Measurements from ENCODE around the gene MLN.

Gene MLN

GRCh38 chr6:33746651-33747100 lies 57.1 kb downstream of the MLN start, which contains the start of gene IP6K3:
Gene IP6K3, minus strand, starts transcription at chr6:33746905. Its CDS starts 11,429 bp downstream, at chr6:33735476.
- H3K36me3 Mint-ChIP-seq: no peaks in the 10 kb centered on the region
- H3K27ac Mint-ChIP-seq: peak within 1 kb of the TSS; percentile 10
- H3K9me3 Mint-ChIP-seq: no peaks in the 10 kb centered on the region
- H3K4me1 Mint-ChIP-seq: peaks cover 3 to 7% of the 10 kb centered on the region in 2 donors
- H3K27me3 Mint-ChIP-seq: peaks cover 26 to 33% of the 10 kb centered on the region in 2 donors
- no peak within 1 kb of the TSS for H3K4me3 Mint-ChIP-seq
- ATAC-seq (replicated peaks) (no peak), DNase-seq (no peak)

GRCh38 chr6:33746036-33746600 lies 57.7 kb downstream of the MLN start:
- ATAC-seq (replicated peaks) (no peak), DNase-seq (no peak)
- Mint-ChIP-seq H3K36me3 (no peaks in the 10 kb centered on the region), H3K4me1 (peaks cover 3 to 7% of the 10 kb centered on the region in 2 donors), H3K4me3 (no peak overlapping the region), H3K27ac (no peak overlapping the region), H3K9me3 (no peaks in the 10 kb centered on the region), H3K27me3 (peaks cover 26 to 33% of the 10 kb centered on the region in 2 donors)

GRCh38 chr6:33745548-33745947 lies 58.3 kb downstream of the MLN start:
- peaks cover 3 to 7% of the 10 kb centered on the region in 2 donors for H3K4me1 Mint-ChIP-seq
- H3K36me3 Mint-ChIP-seq: no peaks in the 10 kb centered on the region
- no peak overlapping the region for H3K27ac Mint-ChIP-seq
- peaks cover 26 to 33% of the 10 kb centered on the region in 2 donors for H3K27me3 Mint-ChIP-seq
- no peak for ATAC-seq (replicated peaks)
- DNase-seq: no peak
- no peaks in the 10 kb centered on the region for H3K9me3 Mint-ChIP-seq
- H3K4me3 Mint-ChIP-seq: no peak overlapping the region

DNA sequence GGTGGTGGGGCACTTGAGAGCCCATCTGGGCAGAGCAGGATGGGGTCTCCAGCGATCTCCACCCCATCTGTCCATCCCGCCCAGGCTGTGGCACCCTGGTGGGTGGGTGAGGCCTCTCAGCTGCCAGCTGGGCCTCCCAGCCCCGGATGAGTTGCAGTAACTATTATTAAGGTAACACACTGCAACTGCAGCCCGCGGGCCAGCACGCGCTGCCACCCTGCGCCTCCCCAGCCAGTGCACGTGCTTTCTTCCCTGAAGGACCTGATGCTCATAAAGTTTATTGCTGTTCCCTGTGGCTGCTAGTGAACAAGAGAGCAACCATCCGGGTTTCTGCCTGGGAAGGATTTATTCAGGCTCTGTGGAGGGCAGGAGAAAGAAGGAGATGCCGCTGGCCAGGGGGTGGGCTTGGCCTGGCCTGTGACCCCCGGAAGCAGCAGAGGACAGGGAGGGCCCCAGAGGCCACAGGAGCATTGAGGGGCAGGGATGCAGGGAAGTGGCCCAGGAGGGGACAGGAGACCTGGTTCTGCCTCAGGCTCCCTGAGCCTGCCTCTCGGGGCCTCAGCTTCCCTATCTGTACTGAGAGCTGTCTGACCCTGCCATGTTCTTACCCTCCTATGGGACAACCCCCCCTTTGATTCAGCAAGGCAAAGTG lies 58.8 kb downstream of the MLN start:
- H3K36me3 Mint-ChIP-seq: no peaks in the 10 kb centered on the region
- ATAC-seq (replicated peaks) (no peak), DNase-seq (no peak)
- H3K27ac Mint-ChIP-seq: no peak overlapping the region
- peaks cover 26 to 33% of the 10 kb centered on the region in 2 donors for H3K27me3 Mint-ChIP-seq
- peaks cover 3 to 7% of the 10 kb centered on the region in 2 donors for H3K4me1 Mint-ChIP-seq
- no peaks in the 10 kb centered on the region for H3K9me3 Mint-ChIP-seq
- no peak overlapping the region for H3K4me3 Mint-ChIP-seq

Measured in stimulated activated naive B cell treated with anti-CD40 and anti-IgM and Interleukin-4, amounts not matched to agents 10 μg/mL and 1 μg/mL and 100 μg/mL, for 72 hours (primary cell).